ENCODE data around the gene CD180.

Gene CD180

DNA sequence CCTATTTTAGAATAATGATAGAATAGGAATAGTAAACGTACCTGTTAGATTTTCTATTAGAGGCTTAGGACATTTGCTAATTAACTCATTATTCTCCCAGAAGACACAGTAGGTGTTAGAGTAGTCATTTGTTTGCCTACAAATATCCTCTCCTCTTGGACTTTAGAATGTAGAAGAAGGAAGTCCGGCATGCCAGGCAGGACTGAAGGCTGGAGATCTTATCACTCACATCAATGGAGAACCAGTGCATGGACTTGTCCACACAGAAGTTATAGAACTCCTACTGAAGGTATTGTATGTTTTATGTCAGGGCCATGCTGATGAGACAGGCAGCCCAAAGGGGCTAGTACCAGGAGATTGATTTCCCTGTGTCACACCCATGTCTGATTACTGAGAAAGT is 43.3 kb downstream of the CD180 start:
- Histone ChIP-seq H3K27me3 (ENCODE audit: insufficient read depth, poor library complexity, severe bottlenecking) (no peaks in the 10 kb centered on the region), H3K27ac (ENCODE audit: poor library complexity, severe bottlenecking) (no peak overlapping the region), H3K4me3 (ENCODE audit: severe bottlenecking) (no peak overlapping the region), H3K4me1 (ENCODE audit: insufficient read depth, poor library complexity, severe bottlenecking) (no peaks in the 10 kb centered on the region), H3K36me3 (ENCODE audit: low read depth) (peaks cover 65% of the 10 kb centered on the region), H3K9me3 (ENCODE audit: severe bottlenecking) (no peaks in the 10 kb centered on the region)
- ATAC-seq (ENCODE audit: low read depth) (no peak), DNase-seq (ENCODE audit: low spot score) (no peak)
- no peak for TF ChIP-seq CTCF (IDR thresholded peaks at IDR 0.05; ENCODE audit: poor library complexity, severe bottlenecking)

DNA sequence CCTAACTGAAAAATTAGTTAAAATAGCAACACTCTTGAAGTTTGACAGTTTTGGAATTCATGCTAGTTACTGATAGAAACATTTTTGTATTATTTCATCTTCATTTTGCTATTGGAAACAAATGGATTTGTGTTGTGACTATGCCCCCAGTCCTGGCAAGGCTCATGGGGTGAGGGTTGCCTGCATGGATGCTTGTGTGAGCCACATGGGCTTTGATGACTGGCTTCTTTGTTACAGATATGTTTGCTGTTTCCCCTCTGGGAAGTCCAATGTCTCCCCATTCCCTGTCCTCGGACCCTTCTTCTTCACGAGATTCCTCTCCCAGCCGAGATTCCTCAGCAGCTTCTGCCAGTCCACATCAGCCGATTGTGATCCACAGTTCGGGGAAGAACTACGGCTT is 44.2 kb downstream of the CD180 start:
- H3K27ac ChIP-seq (ENCODE audit: poor library complexity, severe bottlenecking): no peak overlapping the region
- H3K36me3 ChIP-seq (ENCODE audit: low read depth): peaks cover 66% of the 10 kb centered on the region
- ATAC-seq (ENCODE audit: low read depth): no peak
- H3K4me1 ChIP-seq (ENCODE audit: insufficient read depth, poor library complexity, severe bottlenecking): no peaks in the 10 kb centered on the region
- DNase-seq (ENCODE audit: low spot score): no peak
- H3K9me3 ChIP-seq (ENCODE audit: severe bottlenecking): no peaks in the 10 kb centered on the region
- no peak overlapping the region for H3K4me3 ChIP-seq (ENCODE audit: severe bottlenecking)
- no peak for TF ChIP-seq CTCF (IDR thresholded peaks at IDR 0.05; ENCODE audit: poor library complexity, severe bottlenecking)
- H3K27me3 ChIP-seq (ENCODE audit: insufficient read depth, poor library complexity, severe bottlenecking): no peaks in the 10 kb centered on the region

DNA sequence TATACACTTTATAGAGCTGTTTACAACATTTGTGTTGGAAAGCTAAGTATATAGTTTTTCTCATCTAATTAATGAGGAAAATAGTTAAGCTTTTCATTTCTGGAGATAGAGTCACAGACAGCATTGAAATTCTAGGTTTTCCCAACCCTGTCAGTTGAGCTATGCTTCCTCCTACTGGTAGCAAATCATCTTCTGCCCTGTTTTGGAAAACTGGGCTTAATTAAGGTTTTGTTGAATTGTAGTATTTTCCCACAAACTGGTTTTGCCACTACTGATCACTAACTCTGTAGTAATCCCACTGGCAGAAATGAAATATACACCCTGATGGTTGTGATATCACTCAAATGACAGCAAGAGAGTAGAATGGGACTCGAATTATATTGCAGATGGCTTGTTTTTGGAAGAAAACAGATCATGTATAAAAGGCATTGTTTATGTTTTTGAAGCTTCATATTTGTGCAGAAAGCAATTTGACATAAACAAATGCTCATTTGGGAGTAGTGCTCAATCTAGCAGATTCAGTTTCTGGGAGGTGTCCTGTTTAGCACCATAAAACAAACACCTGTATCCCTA is 46.6 kb downstream of the CD180 start:
- Histone ChIP-seq H3K9me3 (ENCODE audit: severe bottlenecking) (no peaks in the 10 kb centered on the region), H3K27ac (ENCODE audit: poor library complexity, severe bottlenecking) (no peak overlapping the region), H3K4me1 (ENCODE audit: insufficient read depth, poor library complexity, severe bottlenecking) (no peaks in the 10 kb centered on the region), H3K4me3 (ENCODE audit: severe bottlenecking) (no peak overlapping the region), H3K36me3 (ENCODE audit: low read depth) (peaks cover 83% of the 10 kb centered on the region), H3K27me3 (ENCODE audit: insufficient read depth, poor library complexity, severe bottlenecking) (no peaks in the 10 kb centered on the region)
- TF ChIP-seq CTCF (IDR thresholded peaks at IDR 0.05; ENCODE audit: poor library complexity, severe bottlenecking): peak; percentile 85
- no peak for DNase-seq (ENCODE audit: low spot score)
- 0 out of 3 replicates have a peak, but pooled peaks have one; percentile 27 for ATAC-seq (ENCODE audit: low read depth)

DNA sequence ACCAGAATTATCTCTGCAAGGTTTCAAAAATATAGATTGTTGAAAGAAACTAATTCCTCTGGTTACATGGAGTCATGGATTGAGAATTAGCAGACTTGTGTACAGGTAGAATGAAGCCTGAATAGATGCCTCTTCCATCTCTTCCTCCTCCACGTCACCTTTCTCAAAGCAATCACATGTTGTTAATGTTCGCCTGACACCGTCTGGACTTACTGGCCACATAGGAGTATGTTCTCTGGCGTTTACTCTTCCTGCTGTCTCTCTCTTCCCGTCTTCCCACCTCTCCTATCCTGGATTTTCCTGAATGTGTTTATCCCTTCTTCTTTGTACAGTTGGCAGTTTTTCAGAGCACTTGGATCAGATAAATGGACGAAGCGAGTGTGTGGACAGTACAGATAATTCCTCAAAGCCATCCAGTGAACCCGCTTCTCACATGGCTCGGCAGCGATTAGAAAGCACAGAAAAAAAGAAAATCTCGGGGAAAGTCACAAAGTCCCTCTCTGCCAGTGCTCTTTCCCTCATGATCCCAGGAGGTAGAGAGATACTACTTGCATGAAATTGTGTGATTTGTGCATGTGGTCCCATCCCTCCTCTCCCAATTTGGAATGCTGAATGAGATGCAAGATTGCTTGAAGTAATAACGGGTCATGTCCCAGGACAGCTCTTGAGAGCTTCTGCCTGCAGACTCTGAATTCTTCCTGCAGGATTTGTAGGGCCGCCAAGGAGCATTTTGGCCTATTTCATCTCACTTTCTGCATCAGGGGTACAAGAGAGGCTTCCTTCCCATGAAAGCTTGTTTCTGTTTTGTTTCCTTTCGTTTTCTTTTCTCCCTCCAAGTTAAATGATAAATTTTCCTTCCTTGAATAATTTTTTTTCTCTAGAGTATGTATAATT is 47.3 kb downstream of the CD180 start:
- no peak for DNase-seq (ENCODE audit: low spot score)
- Histone ChIP-seq H3K36me3 (ENCODE audit: low read depth) (peaks cover 83% of the 10 kb centered on the region), H3K4me1 (ENCODE audit: insufficient read depth, poor library complexity, severe bottlenecking) (no peaks in the 10 kb centered on the region), H3K9me3 (ENCODE audit: severe bottlenecking) (no peaks in the 10 kb centered on the region), H3K27me3 (ENCODE audit: insufficient read depth, poor library complexity, severe bottlenecking) (no peaks in the 10 kb centered on the region), H3K27ac (ENCODE audit: poor library complexity, severe bottlenecking) (no peak overlapping the region), H3K4me3 (ENCODE audit: severe bottlenecking) (no peak overlapping the region)
- no peak for TF ChIP-seq CTCF (IDR thresholded peaks at IDR 0.05; ENCODE audit: poor library complexity, severe bottlenecking)
- ATAC-seq (ENCODE audit: low read depth): no peak

- ATAC-seq (ENCODE audit: low read depth) (no peak), DNase-seq (ENCODE audit: low spot score) (no peak)
- no peak overlapping the region for H3K4me3 ChIP-seq (ENCODE audit: severe bottlenecking)
- H3K4me1 ChIP-seq (ENCODE audit: insufficient read depth, poor library complexity, severe bottlenecking): no peaks in the 10 kb centered on the region
- no peak for TF ChIP-seq CTCF (IDR thresholded peaks at IDR 0.05; ENCODE audit: poor library complexity, severe bottlenecking)
- H3K9me3 ChIP-seq (ENCODE audit: severe bottlenecking): no peaks in the 10 kb centered on the region
- no peaks in the 10 kb centered on the region for H3K27me3 ChIP-seq (ENCODE audit: insufficient read depth, poor library complexity, severe bottlenecking)
- no peak overlapping the region for H3K27ac ChIP-seq (ENCODE audit: poor library complexity, severe bottlenecking)
- peaks cover 82% of the 10 kb centered on the region for H3K36me3 ChIP-seq (ENCODE audit: low read depth)
Measured at GRCh38 chr5:67147760-67148159, 48.8 kb downstream of the CD180 start.
